Left cardiac atrium (tissue), 4 donors: ENCODE measurements around the gene PINK1. TPM values are rescaled to one million over a fixed set of nuclear protein-coding genes. Genes with fewer than 3 reads are reported as not detected.
"Not testable (repeated sequence)": the region's sequence is repeated elsewhere in the genome, so short reads cannot be mapped to it uniquely, and the experiment has no call there.

Source experiments
- ATAC-seq, 2 donors: fragments of 200-7000 bp; cut with Tn5 transposase; one replicate each; pipeline ENCODE4 v1.9.1; 2020; ENCODE audit warnings: mild to moderate bottlenecking in 2 of 2, moderate library complexity in 2 of 2
- DNase-seq: peaks from one replicate; pipeline ENCODE4 v3.0.0-alpha.2; 2020
- intact Hi-C, 2 donors: fragments of 100-400 bp; cut with DNase I; formaldehyde crosslinking; loops; one replicate each; pipeline versions ENCODE4 v1.14.1 to v1.15.1; 2022 to 2023
- total RNA-seq, 2 donors: library from RNA; stranded (reverse); fragmentation: NEBNext Ultra II Directional; extraction: Animal tissue kit (Norgen Biotek cat#: 25700); gene quantifications; one replicate each; pipeline ENCODE4 v1.2.1, GENCODE V29; 2021
- donor health status: DM: no; HTN: yes; CAD: no.
- donor health status: DM: no; HTN: yes; CAD: no; lungs with severe emphysema.
- donor health status: DM: yes; HTN: yes; CAD: no.
- donor health status: Dilated cardiomyopathy.

PINK1 gene
- total RNA-seq, 2 donors from 2014 or later, result 126 to 149 TPM

DNA sequence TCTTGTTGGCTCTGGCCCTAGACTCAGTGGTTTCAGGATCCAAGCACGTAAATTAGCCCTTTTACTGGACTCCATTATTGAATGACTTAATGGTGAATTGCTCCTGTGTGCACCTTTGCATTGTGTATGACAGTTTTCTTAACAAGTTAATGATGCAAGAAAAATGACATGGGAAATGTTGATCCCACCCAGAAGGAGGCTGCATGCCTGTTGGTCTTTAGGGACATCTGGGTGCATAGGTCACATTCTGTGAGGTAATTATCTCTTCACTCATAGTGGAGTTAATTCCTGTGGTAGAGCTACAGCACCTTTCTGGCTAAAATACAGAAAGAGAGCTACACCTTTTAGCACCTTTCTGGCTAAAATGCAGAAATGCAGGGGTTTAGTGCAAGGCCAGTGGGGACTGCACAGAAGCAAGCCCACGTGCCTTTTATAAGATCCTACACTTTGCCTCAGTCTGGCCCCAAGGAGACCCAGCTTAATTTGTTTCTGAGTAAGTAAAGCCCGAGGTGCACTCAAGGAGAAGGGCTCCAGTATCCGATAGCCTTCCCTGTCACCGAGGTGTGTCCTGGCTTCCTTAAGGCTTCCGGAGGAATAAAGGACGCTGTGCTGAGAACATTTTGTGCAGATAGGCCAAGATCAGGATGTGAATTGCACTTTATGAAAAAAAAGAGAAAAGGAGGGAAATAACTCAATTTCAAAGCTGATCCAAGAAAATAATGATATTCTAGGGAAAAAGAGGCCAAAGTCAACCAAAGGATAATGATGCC, 26.3 kb upstream of the PINK1 start:
- DNase-seq, intact Hi-C loops, ATAC-seq: not testable (repeated sequence)

- no peak for ATAC-seq
Observed at GRCh38 chr1:20609541-20609940, 23.7 kb upstream of the PINK1 start.

DNA sequence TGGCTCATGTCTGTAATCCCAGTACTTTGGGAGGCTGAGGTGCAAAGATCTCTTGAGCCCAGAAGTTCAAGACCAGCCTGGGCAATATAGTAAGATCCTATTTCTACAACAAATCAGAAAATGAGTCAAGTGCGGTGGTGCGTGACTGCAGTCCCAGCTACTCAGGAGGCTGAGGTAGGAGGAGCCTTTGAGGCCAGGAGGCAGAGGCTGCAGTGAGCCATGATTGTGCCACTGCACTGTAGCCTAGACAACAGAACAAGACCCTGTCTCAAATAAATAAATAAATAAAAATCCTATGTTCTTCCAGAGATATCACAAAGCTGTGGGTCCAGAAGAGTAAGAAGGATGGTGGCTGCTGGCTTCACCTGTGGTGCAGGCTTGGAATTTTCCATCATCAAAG, 22.3 kb upstream of the PINK1 start:
- no peak for ATAC-seq
- no peak for DNase-seq

More at GRCh38 chr1:20609541-20609940, 23.7 kb upstream of the PINK1 start:
- DNase-seq, result no peak
- intact Hi-C loops, result no loop called here

DNA sequence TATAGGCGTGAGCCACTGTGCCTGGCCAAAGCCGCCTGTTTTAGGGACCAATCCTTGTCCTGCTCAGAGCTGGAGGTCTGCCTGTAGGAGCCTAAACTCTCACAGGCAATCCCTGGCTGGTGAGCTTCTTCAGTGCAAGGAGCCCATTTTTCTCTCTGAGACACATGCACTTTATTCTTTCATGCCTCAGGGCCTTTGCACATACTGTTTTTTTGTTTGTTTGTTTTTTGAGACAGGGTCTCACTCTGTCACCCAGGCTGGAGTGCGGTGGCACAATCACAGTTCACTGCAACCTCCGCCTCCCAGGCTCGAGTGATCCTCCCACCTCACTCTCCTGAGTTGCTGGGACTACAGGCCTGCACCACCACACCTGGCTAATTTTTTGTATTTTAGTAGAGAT, 21.6 kb upstream of the PINK1 start:
- ATAC-seq (no peak), DNase-seq (no peak)
- intact Hi-C loops, result no loop called here

More for the DNA sequence above, 22.3 kb upstream of the PINK1 start:
- intact Hi-C loops, result no loop called here

DNA sequence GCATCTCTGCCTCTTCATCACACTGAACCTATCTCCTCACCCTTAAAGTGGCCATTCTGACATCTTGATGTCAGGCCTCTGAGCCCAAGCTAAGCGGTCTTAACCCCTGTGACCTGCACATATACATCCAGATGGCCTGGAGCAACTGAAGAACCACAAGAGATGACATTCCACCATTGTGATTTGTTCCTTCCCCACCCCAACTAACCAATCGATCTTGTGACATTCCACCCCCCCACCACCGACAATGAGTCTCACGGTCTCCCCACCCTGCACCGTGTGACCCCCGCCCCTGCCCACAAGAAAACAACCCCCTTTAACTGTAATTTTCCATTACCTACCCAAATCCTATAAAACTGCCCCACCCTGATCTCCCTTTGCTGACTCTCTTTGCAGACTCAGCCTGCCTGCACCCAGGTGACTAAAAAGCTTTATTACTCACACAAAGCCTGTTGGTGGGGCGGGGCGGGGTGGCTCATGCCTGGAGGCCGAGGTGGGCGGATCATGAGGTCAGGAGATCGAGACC, 21.0 kb upstream of the PINK1 start:
- intact Hi-C loops, result no loop called here
- no peak for ATAC-seq
- no peak for DNase-seq

DNA sequence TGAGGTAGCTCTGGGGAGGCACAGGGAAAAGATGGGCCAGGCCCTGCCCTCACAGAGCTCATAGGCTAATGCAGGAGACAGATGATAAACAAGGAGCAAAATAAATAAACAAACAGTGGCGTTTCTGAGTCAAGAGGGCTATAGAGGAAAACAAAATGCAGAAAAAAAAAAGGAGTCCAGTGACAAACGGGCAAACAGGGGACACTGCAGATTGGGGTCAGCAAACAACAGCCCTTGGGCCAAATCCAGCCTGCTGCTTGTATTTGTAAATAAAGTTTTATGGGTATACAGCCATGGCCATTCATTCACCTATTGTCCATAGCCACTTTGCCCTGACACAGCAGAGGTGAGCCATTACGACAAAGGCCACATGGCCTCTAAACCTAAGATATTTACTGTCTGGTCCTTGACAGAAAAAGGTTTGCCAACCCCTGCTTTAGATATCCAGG, 19.1 kb upstream of the PINK1 start:
- DNase-seq (no peak), ATAC-seq (no peak)
- intact Hi-C loops, result no loop called here

- intact Hi-C loops, result no loop called here
- ATAC-seq (peak in 1 of 2 donors; percentile 75), DNase-seq (peak; percentile 42)
Observed at GRCh38 chr1:20615946-20616846, 17.1 kb upstream of the PINK1 start.

DNA sequence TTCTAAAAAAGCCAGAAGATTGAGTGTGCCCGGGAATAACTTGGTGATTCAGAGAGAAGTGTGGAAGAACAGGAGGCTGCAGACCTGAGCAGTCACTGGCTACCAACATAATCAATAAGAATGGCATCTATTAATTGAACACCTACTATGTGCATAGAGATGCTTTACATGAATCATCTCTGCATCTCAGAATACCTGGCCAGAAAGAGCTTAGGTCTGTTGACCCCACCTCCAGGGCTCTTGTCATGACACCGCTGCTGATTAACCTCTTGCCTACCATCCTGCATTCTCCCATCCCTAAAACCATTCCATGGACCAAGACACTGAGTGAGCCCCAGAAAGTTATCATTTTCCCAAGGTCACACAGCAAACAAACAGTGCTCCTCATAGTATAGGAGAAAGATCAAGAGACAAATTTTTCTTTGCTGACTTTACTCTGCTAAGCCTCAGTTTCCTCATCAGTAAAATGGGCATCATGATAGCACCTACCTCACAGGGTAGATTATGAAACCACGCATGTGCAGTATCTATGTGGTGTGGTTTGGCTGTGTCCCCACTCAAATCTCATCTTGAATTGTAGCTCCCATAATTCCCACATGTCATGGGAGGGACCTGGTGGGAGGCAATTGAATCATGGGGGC, 16.3 kb upstream of the PINK1 start:
- no peak for ATAC-seq
- DNase-seq, result no peak
- intact Hi-C loops, result no loop called here

GRCh38 chr1:20618550-20618949, 14.7 kb upstream of the PINK1 start:
- ATAC-seq, result no peak
- DNase-seq, result no peak
- intact Hi-C loops, result no loop called here

- intact Hi-C loops, result no loop called here
- ATAC-seq (no peak), DNase-seq (no peak)
Observed at GRCh38 chr1:20619999-20620398, 13.3 kb upstream of the PINK1 start.

DNA sequence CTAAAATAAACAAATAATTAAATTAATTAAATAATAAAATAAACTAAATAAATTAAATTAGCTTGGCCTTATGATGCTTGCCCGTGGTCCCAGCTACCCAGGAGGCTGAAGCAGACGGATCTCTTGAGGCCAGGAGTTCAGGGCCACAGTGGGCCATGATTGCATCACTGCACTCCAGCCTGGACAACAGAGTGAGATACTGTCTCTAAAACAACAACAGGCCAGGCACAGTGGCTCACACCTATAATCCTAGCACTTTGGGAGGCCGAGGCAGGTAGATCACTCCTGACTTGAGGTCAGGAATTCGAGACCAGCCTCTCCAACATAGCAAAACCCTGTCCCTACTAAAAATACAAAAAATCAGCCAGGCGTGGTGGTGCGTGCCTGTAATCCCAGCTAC, 12.2 kb upstream of the PINK1 start:
- DNase-seq (no peak), ATAC-seq (no peak)
- intact Hi-C loops, result no loop called here

DNA sequence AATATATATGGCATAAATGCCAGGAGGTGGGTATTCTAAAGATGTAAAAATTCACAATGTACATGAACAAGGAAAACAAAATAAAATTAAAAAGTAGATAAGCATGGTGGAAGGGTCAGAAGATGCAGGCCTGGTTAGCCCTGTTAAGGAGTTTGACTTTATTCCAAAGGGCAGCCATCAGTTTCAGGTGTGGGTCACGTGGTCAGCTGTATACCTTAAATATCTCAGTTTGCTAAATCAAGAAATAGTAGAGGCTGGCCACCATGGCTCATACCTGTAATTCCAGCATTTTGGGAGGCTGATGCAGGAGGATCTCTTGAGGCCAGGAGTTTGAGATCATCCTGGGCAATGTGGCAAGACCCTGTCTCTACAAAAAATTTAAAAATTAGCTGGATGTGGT, 8.5 kb upstream of the PINK1 start:
- DNase-seq (no peak), ATAC-seq (no peak)
- intact Hi-C loops, result no loop called here

DNA sequence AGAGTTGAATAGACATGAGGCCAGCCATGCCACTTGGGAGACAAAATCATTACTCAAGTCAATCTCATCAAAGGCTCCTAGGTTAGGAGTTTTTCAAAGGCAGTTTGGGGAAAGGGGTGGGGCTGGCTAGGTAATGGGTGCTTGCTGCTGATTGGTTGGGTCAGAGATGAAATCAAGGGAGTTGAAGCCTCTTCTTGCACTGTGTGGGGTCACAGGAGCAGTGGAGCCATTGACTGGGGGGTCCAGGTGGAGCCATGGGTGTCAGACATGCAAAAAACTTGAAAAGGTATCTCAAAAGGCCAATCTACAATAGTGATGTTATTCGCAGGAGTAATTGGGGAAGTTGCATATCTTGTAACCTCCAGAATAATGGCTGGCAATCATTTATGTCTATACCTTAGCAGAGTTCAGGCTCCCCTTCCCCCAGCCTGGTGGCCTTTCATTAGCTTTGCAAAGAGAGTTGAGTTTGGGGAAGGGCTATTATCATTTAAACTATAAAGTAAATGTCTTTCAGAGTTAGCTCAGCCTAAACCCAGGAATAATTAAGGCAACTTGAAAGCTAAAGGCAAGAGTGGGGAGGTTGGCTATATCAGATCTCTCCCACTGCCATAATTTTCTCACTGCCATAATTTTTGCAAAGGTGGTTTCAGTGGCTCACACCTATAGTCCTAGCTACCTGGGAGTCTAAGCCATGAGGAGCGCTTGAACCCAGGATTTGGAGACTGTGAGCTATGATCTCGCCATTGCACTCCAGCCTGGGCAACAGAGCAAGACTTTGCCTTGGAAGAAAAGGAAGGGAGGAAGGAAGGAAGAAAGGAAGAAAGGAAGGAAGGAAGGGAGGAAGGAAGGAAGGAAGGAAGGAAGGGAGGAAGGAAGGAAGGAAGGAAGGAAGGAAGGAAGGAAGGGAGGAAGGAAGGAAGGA, 7.8 kb upstream of the PINK1 start:
- ATAC-seq (no peak), DNase-seq (no peak)
- intact Hi-C loops, result no loop called here

DNA sequence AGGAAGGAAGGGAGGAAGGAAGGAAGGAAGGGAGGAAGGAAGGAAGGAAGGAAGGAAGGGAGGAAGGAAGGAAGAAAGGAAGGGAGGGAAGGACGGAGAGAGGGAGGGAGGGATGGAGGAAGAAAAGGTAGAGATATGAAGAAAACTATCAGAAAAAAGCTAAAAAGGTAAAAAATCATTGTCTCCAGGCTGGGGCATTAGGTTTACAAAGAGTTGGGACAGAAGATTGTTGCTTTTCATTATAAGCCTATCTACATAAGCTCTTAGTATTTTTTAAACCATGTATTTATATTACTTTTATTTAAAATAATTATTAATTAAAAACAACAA, 7.2 kb upstream of the PINK1 start:
- intact Hi-C loops, result no loop called here
- no peak for ATAC-seq

GRCh38 chr1:20626524-20626923, 6.7 kb upstream of the PINK1 start:
- ATAC-seq (no peak), DNase-seq (no peak)
- intact Hi-C loops, result no loop called here

More for the DNA sequence above, 7.2 kb upstream of the PINK1 start:
- DNase-seq, result no peak

DNA sequence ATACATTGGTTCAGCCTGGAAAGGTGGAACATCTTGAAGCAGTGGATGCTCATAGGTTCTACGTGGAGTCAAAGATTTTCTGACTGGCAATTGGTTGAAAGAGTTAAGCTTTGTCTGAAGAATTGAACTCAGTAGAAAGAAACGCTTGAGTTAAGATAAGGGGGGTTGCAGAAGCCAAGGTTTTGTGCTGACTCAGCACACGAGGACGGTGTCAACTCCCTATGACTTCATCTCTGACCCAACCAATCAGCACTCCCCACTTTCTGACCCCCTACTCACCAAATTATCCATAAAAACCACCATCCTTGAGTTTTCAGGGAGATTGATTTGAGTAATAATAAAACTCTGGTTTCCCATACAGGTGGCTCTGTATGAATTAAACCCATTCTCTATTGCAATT, 2.5 kb upstream of the PINK1 start:
- intact Hi-C loops, result loop anchor here in 1 of 2 donors (5.0 kb wide), 1 partner anchor 53 kb away; no protein-coding TSS in a partner anchor
- ATAC-seq (no peak), DNase-seq (no peak)

DNA sequence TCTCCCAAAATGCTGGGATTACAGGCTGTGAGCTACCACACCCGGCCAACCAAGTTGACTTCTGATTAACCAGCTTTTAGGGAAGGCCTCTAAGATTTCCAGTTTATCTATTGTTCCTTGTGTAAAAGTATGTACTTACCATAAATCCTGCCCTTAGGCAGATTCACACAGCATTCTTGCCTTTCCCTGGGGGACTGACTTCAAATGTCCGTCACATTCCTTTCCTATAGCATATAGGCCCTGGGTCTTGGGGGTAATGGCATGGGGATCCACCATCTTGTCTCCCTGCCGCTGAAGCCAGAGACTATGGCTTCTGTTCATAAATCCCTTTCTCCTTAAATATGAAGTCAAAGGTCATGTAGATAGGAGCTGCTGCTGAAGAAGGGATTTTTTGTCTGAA, 872 bp upstream of the PINK1 start:
- ATAC-seq (no peak), DNase-seq (no peak)
- intact Hi-C loops, result loop anchor here in 1 of 2 donors (2.0 to 5.0 kb wide), 2 partner anchors 55 to 110 kb away; no protein-coding TSS in a partner anchor

- DNase-seq, result no peak
- no peak for ATAC-seq
- intact Hi-C loops, result loop anchor here in 1 of 2 donors (5.0 kb wide), 1 partner anchor 57 kb away; no protein-coding TSS in a partner anchor
Observed at GRCh38 chr1:20634065-20634593, 871 bp downstream of the PINK1 start.
